Erythroblast (primary cell): Measurements from ENCODE around the gene LYST.
"Not testable (repeated sequence)": the region's sequence is repeated elsewhere in the genome, so short reads cannot be mapped to it uniquely, and the experiment has no call there.

Source experiments
- DNase-seq, 2 experiments: peaks; one replicate each; lab custom pipeline; 2025; lab: John Stamatoyannopoulos, UW
- GATA1 ChIP-seq: IDR thresholded peaks from 2 replicates; pipeline ENCODE4 v1.6.1; 2011; ENCODE audit warnings: low read depth, mild to moderate bottlenecking, control low read depth, low read length, moderate library complexity
- POLR2A ChIP-seq: IDR thresholded peaks from 2 replicates; pipeline ENCODE4 v1.6.1; 2011; ENCODE audit warnings: mild to moderate bottlenecking, low read length

The LYST gene

DNA sequence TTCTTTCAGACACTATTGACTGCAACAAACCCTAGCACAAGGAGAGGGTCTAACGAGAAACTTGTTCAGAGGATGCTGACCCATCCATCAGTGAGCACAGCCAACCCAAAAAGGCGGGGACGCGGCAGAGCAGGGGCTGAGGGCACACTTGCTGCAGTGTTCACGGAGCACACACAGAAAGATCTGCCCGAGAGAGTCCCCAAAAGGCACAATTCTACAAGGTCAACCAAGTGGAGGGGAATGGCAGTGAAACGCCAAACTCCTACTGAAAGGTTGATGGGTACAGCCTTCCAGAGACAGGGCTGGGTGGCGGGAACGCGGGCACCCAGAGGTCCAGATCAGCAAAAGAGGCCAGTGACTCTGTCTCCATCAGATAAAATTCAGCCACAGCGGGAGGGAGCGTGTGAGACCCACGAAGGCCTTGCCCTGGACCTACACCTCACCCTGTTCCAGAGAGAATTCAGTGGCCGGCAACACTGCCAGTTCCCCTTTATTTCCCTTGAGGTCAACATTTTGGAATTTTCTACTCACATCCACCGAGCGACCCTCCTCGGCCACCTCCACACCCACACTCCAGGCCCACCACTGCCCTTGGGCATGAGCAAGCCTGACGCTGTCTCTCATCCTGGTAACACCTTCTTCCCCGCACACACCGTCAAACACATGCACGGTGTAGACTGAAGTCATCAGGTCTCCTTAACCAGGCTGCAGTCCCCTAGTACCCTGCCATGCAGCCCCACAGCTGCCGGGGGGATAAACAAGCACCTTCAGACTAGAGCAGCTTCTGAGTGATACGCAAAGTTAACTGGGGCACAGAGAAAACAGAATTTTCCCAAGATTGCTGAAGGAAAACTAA, 222.6 kb downstream of the LYST start:
- TF ChIP-seq GATA1 = no peak
- TF ChIP-seq POLR2A = no peak
- no peak for DNase-seq

GRCh38 chr1:235642943-235643371, 223.7 kb downstream of the LYST start:
- DNase-seq = no peak
- TF ChIP-seq POLR2A (no peak), GATA1 (no peak)

DNA sequence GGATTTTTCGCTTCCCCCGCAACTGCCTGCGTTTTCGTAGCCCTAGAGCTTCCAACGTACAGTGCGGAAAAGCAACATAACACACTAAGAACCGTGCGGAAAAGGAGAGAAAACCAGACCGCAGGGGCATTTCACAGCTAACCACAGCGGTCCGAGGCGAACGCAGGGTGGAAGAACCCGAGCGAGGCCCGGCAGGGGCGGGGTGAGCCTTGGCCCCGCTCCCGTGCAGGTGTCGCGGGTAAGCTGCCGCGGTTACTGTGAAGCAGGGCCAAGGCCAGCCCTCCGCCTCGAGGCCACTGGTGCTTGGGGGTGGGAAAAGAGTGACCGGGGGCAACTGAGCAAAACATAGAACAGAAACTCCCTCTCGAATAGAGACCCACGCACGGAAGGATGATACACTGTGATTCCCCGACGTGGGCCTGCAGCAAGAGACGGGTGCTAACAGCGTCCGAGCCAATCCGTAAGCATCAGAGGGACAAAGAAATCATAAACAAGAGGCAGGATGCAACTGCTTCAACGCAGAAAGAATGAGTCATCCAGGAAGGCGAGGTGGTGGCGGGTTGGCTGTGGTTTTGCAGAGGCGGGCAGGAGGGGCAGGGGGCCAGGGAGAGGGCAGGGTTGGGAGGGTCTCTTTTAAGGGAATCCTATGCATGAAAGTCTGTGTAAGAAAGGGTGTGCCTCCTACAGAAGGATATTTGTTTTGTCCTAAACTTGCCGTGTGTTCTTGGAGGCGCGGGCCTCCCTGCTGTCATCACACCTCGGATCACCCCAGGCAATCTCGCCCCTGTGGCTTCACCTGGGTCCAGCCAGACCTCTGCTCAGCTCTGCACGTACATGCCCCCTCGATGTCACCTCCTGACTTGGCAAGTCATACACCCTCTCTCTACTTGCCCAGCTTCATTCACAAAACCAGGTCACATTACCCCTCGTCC, 224.4 kb downstream of the LYST start:
- no peak for TF ChIP-seq GATA1
- no peak for TF ChIP-seq POLR2A
- no peak for DNase-seq

DNA sequence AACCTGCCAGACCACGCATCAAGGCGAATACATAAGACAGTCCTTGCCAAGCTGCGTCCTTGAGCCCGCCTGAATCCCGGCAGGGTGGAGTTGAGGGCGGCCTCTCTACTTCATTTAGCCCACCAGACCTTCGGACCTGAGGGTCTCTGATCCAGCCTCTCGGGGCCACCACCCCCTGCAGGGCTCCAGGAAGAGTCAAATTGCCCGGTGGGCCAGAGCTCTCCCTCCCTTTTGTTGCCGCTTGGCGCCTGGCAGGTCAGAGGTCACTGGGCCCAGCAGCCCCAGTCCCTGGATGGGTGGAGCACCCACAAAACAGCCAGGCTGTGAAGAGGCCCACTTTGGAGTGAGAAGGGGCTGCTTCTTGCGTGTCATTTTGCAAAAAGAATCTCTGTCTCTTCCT, 226.1 kb downstream of the LYST start:
- TF ChIP-seq POLR2A = no peak
- no peak for TF ChIP-seq GATA1
- DNase-seq = no peak

DNA sequence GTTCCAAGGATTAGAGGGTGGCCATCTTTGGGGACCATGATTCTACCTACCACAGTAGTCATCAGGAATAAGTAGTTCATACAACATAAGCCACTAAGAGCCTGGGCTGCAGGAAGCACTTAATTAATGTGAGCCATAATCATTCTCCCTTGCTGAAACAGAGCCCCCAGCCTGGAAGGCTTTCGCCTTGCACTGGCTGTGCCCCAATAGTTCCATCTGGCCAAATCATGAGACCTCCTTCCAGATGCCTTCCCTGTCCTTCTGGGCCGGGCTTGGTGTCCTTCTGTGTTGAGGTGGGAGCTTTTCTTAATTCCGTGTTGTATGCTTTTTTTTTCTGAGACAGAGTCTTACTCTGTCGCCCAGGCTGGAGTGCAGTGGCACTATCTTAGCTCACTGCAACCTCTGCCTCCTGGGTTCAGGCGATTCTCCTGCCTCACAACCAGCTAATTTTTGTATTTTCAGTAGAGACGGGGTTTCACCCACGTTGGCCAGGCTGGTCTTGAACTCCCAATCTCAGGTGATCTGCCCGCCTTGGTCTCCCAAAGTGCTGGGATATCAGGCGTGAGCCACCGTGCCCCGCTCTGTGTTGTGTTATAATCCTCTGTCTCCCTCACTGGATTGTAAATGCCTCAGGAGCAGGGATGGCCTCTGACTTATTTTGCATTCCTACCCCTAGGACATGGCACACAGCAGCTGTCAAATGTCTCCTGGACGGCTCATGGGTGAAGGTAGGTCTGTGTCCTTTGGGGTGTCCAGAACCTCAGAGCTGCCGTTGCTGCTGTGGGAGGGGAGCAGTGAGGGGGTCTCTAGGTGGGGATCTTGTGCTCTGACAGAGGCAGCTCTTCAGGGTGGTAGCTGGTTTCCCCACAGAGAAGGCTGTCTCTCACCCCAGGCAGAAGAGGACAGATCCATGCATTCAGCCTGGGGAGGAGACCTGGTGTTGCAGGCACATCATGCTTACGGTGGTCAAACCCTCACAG, 227.2 kb downstream of the LYST start:
- no peak for DNase-seq
- no peak for TF ChIP-seq GATA1
- no peak for TF ChIP-seq POLR2A

- not testable (repeated sequence) for DNase-seq
Measured at GRCh38 chr1:235638612-235639011, 228.1 kb downstream of the LYST start.

- no peak for TF ChIP-seq POLR2A
- no peak for TF ChIP-seq GATA1
- DNase-seq = no peak
Measured at GRCh38 chr1:235637756-235638534, 228.8 kb downstream of the LYST start.

GRCh38 chr1:235635938-235636662, 230.6 kb downstream of the LYST start:
- TF ChIP-seq POLR2A = no peak
- no peak for TF ChIP-seq GATA1
- no peak for DNase-seq

- DNase-seq = no peak
- TF ChIP-seq GATA1 = no peak
- TF ChIP-seq POLR2A = no peak
Measured at GRCh38 chr1:235632506-235633401, 234.0 kb downstream of the LYST start.

- TF ChIP-seq POLR2A (no peak), GATA1 (no peak)
- no peak for DNase-seq
Measured at GRCh38 chr1:235631816-235632215, 234.9 kb downstream of the LYST start.

GRCh38 chr1:235628316-235629005, 238.2 kb downstream of the LYST start:
- no peak for DNase-seq
- no peak for TF ChIP-seq GATA1
- TF ChIP-seq POLR2A = no peak
